HCT116 (cell line): ENCODE data around the gene ATP1B3.

Source experiments
- EGR1 ChIP-seq: IDR thresholded peaks from 2 replicates; pipeline ENCODE4 v1.6.1; 2012; ENCODE audit warnings: low read depth
- EZH2 ChIP-seq: fragments of 200-600 bp; sonication (generic); IDR thresholded peaks from 2 replicates; pipeline ENCODE4 v1.6.1; 2017; ENCODE audit warnings: antibody characterized with exemption, mixed run types
- EZH2phosphoT487 ChIP-seq: fragments of 200-600 bp; IDR thresholded peaks from 2 replicates; pipeline ENCODE4 v1.6.1; 2018; ENCODE audit warnings: antibody characterized with exemption, borderline replicate concordance
- JUND ChIP-seq: IDR thresholded peaks from 2 replicates; pipeline ENCODE4 v1.6.1; 2012
- POLR2A ChIP-seq: IDR thresholded peaks from 2 replicates; pipeline ENCODE4 v1.7.0; 2011; ENCODE audit warnings: borderline replicate concordance; ENCODE audit not compliant: insufficient read depth, insufficient read length; ENCODE audit errors: extremely low read depth
- SIN3A ChIP-seq: IDR thresholded peaks from 2 replicates; pipeline ENCODE4 v1.6.1; 2012; ENCODE audit warnings: low read depth
- TCF7L2 ChIP-seq: IDR thresholded peaks from 2 replicates; pipeline ENCODE4 v1.7.0; 2011; ENCODE audit warnings: borderline replicate concordance, inconsistent platforms; ENCODE audit not compliant: insufficient read depth, insufficient read length; ENCODE audit errors: extremely low read depth
- YY1 ChIP-seq: IDR thresholded peaks from 2 replicates; pipeline ENCODE4 v1.6.1; 2011; ENCODE audit warnings: low read length, low read depth, moderate library complexity, mild to moderate bottlenecking; ENCODE audit not compliant: insufficient replicate concordance; ENCODE audit errors: extremely low read depth
- ZNF274 ChIP-seq: fragments of 200-500 bp; sonication (Bioruptor generic); IDR thresholded peaks from 2 replicates; pipeline ENCODE4 v1.6.1; 2014; ENCODE audit warnings: mild to moderate bottlenecking, low read depth, low read length, inconsistent platforms
- TF ChIP-seq, protein P1 (sequence below), 3 experiments: fragments of 200-600 bp in 1 of 3; sonication (generic) in 1 of 3; IDR thresholded peaks in 2 of 3; conservative IDR thresholded peaks in 1 of 3; 2 replicates each; pipeline ENCODE4 v1.5.1; 2012 to 2017; ENCODE audit warnings: low read depth in 2 of 3, low read length in 2 of 3, antibody characterized with exemption in 1 of 3, borderline replicate concordance in 1 of 3, control low read depth in 1 of 3, mild to moderate bottlenecking in 1 of 3, mixed read lengths in 1 of 3, mixed run types in 1 of 3, moderate library complexity in 1 of 3; ENCODE audit not compliant: insufficient read depth in 1 of 3
- TF ChIP-seq, protein P2 (sequence below): IDR thresholded peaks from 2 replicates; pipeline ENCODE4 v1.6.1; 2012

DNA sequence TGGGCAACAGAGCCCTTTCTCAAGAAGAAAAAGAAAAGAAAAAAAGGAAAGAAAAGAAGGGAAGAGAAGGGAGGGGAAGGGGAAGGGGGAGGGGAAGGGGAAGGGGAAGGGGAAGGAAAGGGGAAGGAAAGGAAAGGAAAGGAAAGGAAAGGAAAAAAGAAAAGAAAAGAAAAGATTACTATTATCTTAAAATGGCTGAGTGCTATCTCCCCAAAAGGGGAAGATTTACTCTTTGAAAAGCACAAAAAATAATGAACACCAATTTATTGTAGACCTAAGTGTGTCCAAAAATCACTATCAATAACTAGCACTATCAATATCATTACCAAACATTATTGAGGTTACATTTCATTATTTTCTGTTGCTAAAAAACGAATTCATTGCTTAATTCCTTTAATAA, 89.0 kb downstream of the ATP1B3 start:
- TF ChIP-seq EZH2phosphoT487 (no peak), POLR2A (no peak), JUND (no peak), SIN3A (no peak), EZH2 (no peak), TCF7L2 (no peak), ZNF274 (no peak), YY1 (no peak), EGR1 (no peak)
- TF ChIP-seq, protein P1, sequence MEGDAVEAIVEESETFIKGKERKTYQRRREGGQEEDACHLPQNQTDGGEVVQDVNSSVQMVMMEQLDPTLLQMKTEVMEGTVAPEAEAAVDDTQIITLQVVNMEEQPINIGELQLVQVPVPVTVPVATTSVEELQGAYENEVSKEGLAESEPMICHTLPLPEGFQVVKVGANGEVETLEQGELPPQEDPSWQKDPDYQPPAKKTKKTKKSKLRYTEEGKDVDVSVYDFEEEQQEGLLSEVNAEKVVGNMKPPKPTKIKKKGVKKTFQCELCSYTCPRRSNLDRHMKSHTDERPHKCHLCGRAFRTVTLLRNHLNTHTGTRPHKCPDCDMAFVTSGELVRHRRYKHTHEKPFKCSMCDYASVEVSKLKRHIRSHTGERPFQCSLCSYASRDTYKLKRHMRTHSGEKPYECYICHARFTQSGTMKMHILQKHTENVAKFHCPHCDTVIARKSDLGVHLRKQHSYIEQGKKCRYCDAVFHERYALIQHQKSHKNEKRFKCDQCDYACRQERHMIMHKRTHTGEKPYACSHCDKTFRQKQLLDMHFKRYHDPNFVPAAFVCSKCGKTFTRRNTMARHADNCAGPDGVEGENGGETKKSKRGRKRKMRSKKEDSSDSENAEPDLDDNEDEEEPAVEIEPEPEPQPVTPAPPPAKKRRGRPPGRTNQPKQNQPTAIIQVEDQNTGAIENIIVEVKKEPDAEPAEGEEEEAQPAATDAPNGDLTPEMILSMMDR (IDR thresholded peaks at IDR 0.05 in 2 of 3, conservative IDR thresholded peaks at IDR 0.05 in 1 of 3; ENCODE audit: borderline replicate concordance in 1 of 3, insufficient read depth in 1 of 3, low read depth in 2 of 3, low read length in 2 of 3), result no peak
- TF ChIP-seq, protein P2, sequence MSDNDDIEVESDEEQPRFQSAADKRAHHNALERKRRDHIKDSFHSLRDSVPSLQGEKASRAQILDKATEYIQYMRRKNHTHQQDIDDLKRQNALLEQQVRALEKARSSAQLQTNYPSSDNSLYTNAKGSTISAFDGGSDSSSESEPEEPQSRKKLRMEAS, result no peak
